GM18861 (cell line): Measurements from ENCODE around the gene DIP2B.
"Not testable (repeated sequence)": the region's sequence is repeated elsewhere in the genome, so short reads cannot be mapped to it uniquely, and the experiment has no call there.

ENCODE experiments used
- ATAC-seq: cut with Tn5 transposase; IDR thresholded peaks from one replicate; pipeline ENCODE4 v1.9.1; 2021; ENCODE audit not compliant: unreplicated experiment

Gene DIP2B

GRCh38 chr12:50665170-50665569 lies 160.4 kb downstream of the DIP2B start:
- no peak for ATAC-seq

GRCh38 chr12:50665609-50666008 lies 160.8 kb downstream of the DIP2B start:
- ATAC-seq: no peak

GRCh38 chr12:50666023-50666422 lies 161.2 kb downstream of the DIP2B start:
- no peak for ATAC-seq

GRCh38 chr12:50672158-50672557 lies 167.4 kb downstream of the DIP2B start:
- ATAC-seq: no peak

GRCh38 chr12:50676756-50677155 lies 172.0 kb downstream of the DIP2B start:
- no peak for ATAC-seq

GRCh38 chr12:50677858-50678257 lies 173.1 kb downstream of the DIP2B start:
- no peak for ATAC-seq

- ATAC-seq: no peak
Measured at GRCh38 chr12:50678650-50679365, 174.0 kb downstream of the DIP2B start.

- ATAC-seq: no peak
Measured at GRCh38 chr12:50679612-50680011, 174.8 kb downstream of the DIP2B start.

- not testable (repeated sequence) for ATAC-seq
Measured at GRCh38 chr12:50681064-50681463, 176.3 kb downstream of the DIP2B start.

GRCh38 chr12:50685641-50686040 lies 180.9 kb downstream of the DIP2B start:
- ATAC-seq: no peak

GRCh38 chr12:50686406-50686805 lies 181.6 kb downstream of the DIP2B start:
- ATAC-seq: no peak

- no peak for ATAC-seq
Measured at GRCh38 chr12:50686976-50687375, 182.2 kb downstream of the DIP2B start.

GRCh38 chr12:50689437-50689836 lies 184.7 kb downstream of the DIP2B start:
- ATAC-seq: no peak

GRCh38 chr12:50690925-50691324 lies 186.1 kb downstream of the DIP2B start:
- ATAC-seq: no peak

- no peak for ATAC-seq
Measured at GRCh38 chr12:50695961-50696360, 191.2 kb downstream of the DIP2B start.

- ATAC-seq: no peak
Measured at GRCh38 chr12:50696931-50697330, 192.1 kb downstream of the DIP2B start.

GRCh38 chr12:50699154-50699553 lies 194.4 kb downstream of the DIP2B start:
- ATAC-seq: no peak

- ATAC-seq: no peak
Measured at GRCh38 chr12:50699940-50700339, 195.2 kb downstream of the DIP2B start.

- no peak for ATAC-seq
Measured at GRCh38 chr12:50706606-50707005, 201.8 kb downstream of the DIP2B start.

- no peak for ATAC-seq
Measured at GRCh38 chr12:50707396-50707795, 202.6 kb downstream of the DIP2B start.

GRCh38 chr12:50708631-50709030 lies 203.8 kb downstream of the DIP2B start:
- no peak for ATAC-seq

- no peak for ATAC-seq
Measured at GRCh38 chr12:50711121-50711520, 206.3 kb downstream of the DIP2B start.

- ATAC-seq: no peak
Measured at GRCh38 chr12:50715174-50715573, 210.4 kb downstream of the DIP2B start.
